Measurements from ENCODE around the gene LRRTM4. TPM values are rescaled to one million over a fixed set of nuclear protein-coding genes. Genes with fewer than 3 reads are reported as not detected.

Gene LRRTM4
- total RNA-seq, 1 experiment from 2014 or later, result 9.4 TPM

DNA sequence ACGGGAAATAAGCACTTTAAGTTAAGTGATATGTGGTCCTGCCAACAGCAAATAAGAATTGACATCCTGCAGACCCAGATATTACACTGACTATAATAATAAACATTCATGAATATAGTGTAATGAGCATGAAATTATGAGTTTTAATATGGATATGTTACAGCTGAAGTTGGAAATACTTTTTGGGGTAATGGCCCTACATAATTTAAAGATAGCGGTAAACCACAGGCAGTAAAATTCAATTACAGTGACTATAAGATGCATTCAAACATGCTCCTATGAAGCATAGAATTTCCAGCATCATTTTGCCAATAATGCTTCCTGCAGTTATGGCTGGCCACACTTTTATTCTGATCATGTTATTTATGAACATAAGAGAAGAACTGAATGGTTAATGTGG lies 49.4 kb upstream of the LRRTM4 start (continued):
- TF ChIP-seq ZNF232 (CRISPR knock-in tag; IDR thresholded peaks at IDR 0.05), result no peak

DNA sequence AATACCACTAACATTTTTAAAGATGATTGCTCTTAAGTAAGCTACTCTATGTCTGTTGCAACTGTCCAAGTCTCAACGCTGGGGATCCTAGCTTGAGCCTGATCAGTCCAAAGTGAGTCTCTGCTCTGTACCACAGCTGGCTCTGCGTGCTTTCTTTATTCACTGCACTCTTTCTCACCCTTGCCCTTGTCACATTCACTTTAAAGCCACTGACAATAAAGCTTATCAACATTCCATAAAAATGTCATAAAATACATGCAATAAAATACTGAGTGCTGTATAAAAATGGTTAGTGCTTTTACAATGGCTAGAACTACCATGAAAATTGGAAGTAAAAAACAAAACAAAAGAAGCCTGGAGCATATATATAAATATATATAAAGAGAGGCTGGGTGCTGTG lies 45.5 kb upstream of the LRRTM4 start:
- POLR2A ChIA-PET, result no interaction called here
- no peak for ATAC-seq

More for the DNA sequence above, 45.5 kb upstream of the LRRTM4 start:
- Mint-ChIP-seq H3K9me3 (peaks cover 3% of the 10 kb centered on the region; the same call in 1 of the 2 replicates), H3K4me1 (peaks cover 25% of the 10 kb centered on the region), H3K27ac (no peak overlapping the region), H3K27me3 (ENCODE audit: low read depth) (no peaks in the 10 kb centered on the region), H3K36me3 (no peaks in the 10 kb centered on the region), H3K4me3 (no peak overlapping the region)
- DNase-seq (ENCODE audit: low spot score), result no peak
- TF ChIP-seq FOXP1 (CRISPR knock-in tag; IDR thresholded peaks at IDR 0.05; ENCODE audit: borderline replicate concordance), result no peak
- TF ChIP-seq, protein P1, sequence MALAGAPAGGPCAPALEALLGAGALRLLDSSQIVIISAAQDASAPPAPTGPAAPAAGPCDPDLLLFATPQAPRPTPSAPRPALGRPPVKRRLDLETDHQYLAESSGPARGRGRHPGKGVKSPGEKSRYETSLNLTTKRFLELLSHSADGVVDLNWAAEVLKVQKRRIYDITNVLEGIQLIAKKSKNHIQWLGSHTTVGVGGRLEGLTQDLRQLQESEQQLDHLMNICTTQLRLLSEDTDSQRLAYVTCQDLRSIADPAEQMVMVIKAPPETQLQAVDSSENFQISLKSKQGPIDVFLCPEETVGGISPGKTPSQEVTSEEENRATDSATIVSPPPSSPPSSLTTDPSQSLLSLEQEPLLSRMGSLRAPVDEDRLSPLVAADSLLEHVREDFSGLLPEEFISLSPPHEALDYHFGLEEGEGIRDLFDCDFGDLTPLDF (CRISPR knock-in tag; IDR thresholded peaks at IDR 0.05), result no peak
- TF ChIP-seq, protein P2, sequence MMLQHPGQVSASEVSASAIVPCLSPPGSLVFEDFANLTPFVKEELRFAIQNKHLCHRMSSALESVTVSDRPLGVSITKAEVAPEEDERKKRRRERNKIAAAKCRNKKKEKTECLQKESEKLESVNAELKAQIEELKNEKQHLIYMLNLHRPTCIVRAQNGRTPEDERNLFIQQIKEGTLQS (CRISPR knock-in tag; conservative IDR thresholded peaks at IDR 0.05), result no peak
- TF ChIP-seq, protein P3, sequence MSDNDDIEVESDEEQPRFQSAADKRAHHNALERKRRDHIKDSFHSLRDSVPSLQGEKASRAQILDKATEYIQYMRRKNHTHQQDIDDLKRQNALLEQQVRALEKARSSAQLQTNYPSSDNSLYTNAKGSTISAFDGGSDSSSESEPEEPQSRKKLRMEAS (CRISPR knock-in tag; IDR thresholded peaks at IDR 0.05), result no peak
- no peak for TF ChIP-seq NR2C2 (CRISPR knock-in tag; IDR thresholded peaks at IDR 0.05)
- TF ChIP-seq, protein P4, sequence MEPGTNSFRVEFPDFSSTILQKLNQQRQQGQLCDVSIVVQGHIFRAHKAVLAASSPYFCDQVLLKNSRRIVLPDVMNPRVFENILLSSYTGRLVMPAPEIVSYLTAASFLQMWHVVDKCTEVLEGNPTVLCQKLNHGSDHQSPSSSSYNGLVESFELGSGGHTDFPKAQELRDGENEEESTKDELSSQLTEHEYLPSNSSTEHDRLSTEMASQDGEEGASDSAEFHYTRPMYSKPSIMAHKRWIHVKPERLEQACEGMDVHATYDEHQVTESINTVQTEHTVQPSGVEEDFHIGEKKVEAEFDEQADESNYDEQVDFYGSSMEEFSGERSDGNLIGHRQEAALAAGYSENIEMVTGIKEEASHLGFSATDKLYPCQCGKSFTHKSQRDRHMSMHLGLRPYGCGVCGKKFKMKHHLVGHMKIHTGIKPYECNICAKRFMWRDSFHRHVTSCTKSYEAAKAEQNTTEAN (CRISPR knock-in tag; IDR thresholded peaks at IDR 0.05), result no peak
- no peak for TF ChIP-seq NFE2L1 (CRISPR knock-in tag; IDR thresholded peaks at IDR 0.05)
- no peak for TF ChIP-seq JUN (CRISPR knock-in tag; IDR thresholded peaks at IDR 0.05)
- TF ChIP-seq TCF7 (CRISPR knock-in tag; IDR thresholded peaks at IDR 0.05; ENCODE audit: low read depth), result no peak
- no peak for TF ChIP-seq ZBTB21 (CRISPR knock-in tag; IDR thresholded peaks at IDR 0.05; ENCODE audit: borderline replicate concordance)
- TF ChIP-seq, protein P5, sequence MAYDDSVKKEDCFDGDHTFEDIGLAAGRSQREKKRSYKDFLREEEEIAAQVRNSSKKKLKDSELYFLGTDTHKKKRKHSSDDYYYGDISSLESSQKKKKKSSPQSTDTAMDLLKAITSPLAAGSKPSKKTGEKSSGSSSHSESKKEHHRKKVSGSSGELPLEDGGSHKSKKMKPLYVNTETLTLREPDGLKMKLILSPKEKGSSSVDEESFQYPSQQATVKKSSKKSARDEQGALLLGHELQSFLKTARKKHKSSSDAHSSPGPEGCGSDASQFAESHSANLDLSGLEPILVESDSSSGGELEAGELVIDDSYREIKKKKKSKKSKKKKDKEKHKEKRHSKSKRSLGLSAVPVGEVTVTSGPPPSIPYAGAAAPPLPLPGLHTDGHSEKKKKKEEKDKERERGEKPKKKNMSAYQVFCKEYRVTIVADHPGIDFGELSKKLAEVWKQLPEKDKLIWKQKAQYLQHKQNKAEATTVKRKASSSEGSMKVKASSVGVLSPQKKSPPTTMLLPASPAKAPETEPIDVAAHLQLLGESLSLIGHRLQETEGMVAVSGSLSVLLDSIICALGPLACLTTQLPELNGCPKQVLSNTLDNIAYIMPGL (CRISPR knock-in tag; IDR thresholded peaks at IDR 0.05), result no peak
- TF ChIP-seq, protein P6, sequence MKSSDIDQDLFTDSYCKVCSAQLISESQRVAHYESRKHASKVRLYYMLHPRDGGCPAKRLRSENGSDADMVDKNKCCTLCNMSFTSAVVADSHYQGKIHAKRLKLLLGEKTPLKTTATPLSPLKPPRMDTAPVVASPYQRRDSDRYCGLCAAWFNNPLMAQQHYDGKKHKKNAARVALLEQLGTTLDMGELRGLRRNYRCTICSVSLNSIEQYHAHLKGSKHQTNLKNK (CRISPR knock-in tag; IDR thresholded peaks at IDR 0.05), result no peak
- TF ChIP-seq ESRRA (CRISPR knock-in tag; IDR thresholded peaks at IDR 0.05; ENCODE audit: borderline replicate concordance), result no peak
- no peak for TF ChIP-seq ZNF416 (CRISPR knock-in tag; IDR thresholded peaks at IDR 0.05)
- TF ChIP-seq, protein P7, sequence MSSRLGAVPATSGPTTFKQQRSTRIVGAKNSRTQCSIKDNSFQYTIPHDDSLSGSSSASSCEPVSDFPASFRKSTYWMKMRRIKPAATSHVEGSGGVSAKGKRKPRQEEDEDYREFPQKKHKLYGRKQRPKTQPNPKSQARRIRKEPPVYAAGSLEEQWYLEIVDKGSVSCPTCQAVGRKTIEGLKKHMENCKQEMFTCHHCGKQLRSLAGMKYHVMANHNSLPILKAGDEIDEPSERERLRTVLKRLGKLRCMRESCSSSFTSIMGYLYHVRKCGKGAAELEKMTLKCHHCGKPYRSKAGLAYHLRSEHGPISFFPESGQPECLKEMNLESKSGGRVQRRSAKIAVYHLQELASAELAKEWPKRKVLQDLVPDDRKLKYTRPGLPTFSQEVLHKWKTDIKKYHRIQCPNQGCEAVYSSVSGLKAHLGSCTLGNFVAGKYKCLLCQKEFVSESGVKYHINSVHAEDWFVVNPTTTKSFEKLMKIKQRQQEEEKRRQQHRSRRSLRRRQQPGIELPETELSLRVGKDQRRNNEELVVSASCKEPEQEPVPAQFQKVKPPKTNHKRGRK (CRISPR knock-in tag; IDR thresholded peaks at IDR 0.05; ENCODE audit: borderline replicate concordance), result no peak
- TF ChIP-seq, protein P8, sequence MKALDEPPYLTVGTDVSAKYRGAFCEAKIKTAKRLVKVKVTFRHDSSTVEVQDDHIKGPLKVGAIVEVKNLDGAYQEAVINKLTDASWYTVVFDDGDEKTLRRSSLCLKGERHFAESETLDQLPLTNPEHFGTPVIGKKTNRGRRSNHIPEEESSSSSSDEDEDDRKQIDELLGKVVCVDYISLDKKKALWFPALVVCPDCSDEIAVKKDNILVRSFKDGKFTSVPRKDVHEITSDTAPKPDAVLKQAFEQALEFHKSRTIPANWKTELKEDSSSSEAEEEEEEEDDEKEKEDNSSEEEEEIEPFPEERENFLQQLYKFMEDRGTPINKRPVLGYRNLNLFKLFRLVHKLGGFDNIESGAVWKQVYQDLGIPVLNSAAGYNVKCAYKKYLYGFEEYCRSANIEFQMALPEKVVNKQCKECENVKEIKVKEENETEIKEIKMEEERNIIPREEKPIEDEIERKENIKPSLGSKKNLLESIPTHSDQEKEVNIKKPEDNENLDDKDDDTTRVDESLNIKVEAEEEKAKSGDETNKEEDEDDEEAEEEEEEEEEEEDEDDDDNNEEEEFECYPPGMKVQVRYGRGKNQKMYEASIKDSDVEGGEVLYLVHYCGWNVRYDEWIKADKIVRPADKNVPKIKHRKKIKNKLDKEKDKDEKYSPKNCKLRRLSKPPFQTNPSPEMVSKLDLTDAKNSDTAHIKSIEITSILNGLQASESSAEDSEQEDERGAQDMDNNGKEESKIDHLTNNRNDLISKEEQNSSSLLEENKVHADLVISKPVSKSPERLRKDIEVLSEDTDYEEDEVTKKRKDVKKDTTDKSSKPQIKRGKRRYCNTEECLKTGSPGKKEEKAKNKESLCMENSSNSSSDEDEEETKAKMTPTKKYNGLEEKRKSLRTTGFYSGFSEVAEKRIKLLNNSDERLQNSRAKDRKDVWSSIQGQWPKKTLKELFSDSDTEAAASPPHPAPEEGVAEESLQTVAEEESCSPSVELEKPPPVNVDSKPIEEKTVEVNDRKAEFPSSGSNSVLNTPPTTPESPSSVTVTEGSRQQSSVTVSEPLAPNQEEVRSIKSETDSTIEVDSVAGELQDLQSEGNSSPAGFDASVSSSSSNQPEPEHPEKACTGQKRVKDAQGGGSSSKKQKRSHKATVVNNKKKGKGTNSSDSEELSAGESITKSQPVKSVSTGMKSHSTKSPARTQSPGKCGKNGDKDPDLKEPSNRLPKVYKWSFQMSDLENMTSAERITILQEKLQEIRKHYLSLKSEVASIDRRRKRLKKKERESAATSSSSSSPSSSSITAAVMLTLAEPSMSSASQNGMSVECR (CRISPR knock-in tag; IDR thresholded peaks at IDR 0.05; ENCODE audit: borderline replicate concordance), result no peak
- no peak for TF ChIP-seq TP53 (CRISPR knock-in tag; IDR thresholded peaks at IDR 0.05)
- no peak for TF ChIP-seq SOX15 (CRISPR knock-in tag; IDR thresholded peaks at IDR 0.05)
- no peak for TF ChIP-seq EMX1 (CRISPR knock-in tag; IDR thresholded peaks at IDR 0.05)
- TF ChIP-seq FOXK1 (CRISPR knock-in tag; IDR thresholded peaks at IDR 0.05), result no peak
- CTCF ChIA-PET, result no interaction called here

Data from WTC11 (cell line).